Hematopoietic multipotent progenitor cell (in vitro differentiated cells): Measurements from ENCODE around the gene CCDC12. TPM values are rescaled to one million over a fixed set of nuclear protein-coding genes. Genes with fewer than 3 reads are reported as not detected.
A peak's percentile ranks its signal among the peaks of the same experiment; 100 is the strongest.

Experiments used
- DNase-seq, 3 donors: peaks; one replicate each; pipeline ENCODE4 v3.0.0-alpha.2; 2011 to 2015; ENCODE audit warnings: low read depth in 2 of 3, low spot score in 2 of 3
- total RNA-seq: library from RNA; depleted of rRNA; stranded (reverse); fragments of >200 nt; gene quantifications from one replicate; pipeline ENCODE4 v1.2.3, GENCODE V29; 2012

The CCDC12 gene
- total RNA-seq, 1 donor: 41.7 TPM

- no peak for DNase-seq
Measured at GRCh38 chr3:46997453-46998091, 21.0 kb upstream of the CCDC12 start.

GRCh38 chr3:46996689-46997452 lies 20.3 kb upstream of the CCDC12 start:
- no peak for DNase-seq

GRCh38 chr3:46995901-46996562 lies 19.5 kb upstream of the CCDC12 start:
- DNase-seq: no peak

- no peak for DNase-seq
Measured at GRCh38 chr3:46994801-46995731, 18.5 kb upstream of the CCDC12 start.

GRCh38 chr3:46993986-46994385 lies 17.4 kb upstream of the CCDC12 start:
- DNase-seq: no peak

- no peak for DNase-seq
Measured at GRCh38 chr3:46993292-46993691, 16.7 kb upstream of the CCDC12 start.

GRCh38 chr3:46992231-46992630 lies 15.7 kb upstream of the CCDC12 start:
- DNase-seq: no peak

- DNase-seq: no peak
Measured at GRCh38 chr3:46991406-46992165, 15.0 kb upstream of the CCDC12 start.

- no peak for DNase-seq
Measured at GRCh38 chr3:46990573-46991374, 14.2 kb upstream of the CCDC12 start.

GRCh38 chr3:46989146-46989810 lies 12.7 kb upstream of the CCDC12 start:
- DNase-seq: no peak

- DNase-seq: no peak
Measured at GRCh38 chr3:46988616-46989015, 12.1 kb upstream of the CCDC12 start.

GRCh38 chr3:46987743-46988401 lies 11.3 kb upstream of the CCDC12 start:
- DNase-seq: peak; percentile 70 to 91 (median 90)

- no peak for DNase-seq
Measured at GRCh38 chr3:46987319-46987742, 10.8 kb upstream of the CCDC12 start.

- DNase-seq: no peak
Measured at GRCh38 chr3:46986782-46987310, 10.3 kb upstream of the CCDC12 start.

- DNase-seq: no peak
Measured at GRCh38 chr3:46986055-46986730, 9.6 kb upstream of the CCDC12 start.

GRCh38 chr3:46985588-46985987 lies 9.0 kb upstream of the CCDC12 start:
- no peak for DNase-seq
